Measurements from ENCODE around the gene CRNKL1. TPM values are rescaled to one million over a fixed set of nuclear protein-coding genes. Genes with fewer than 3 reads are reported as not detected.

Gene CRNKL1
- 61.4 and 73.7 TPM in 2 replicates for total RNA-seq (2014; rRNA removed; shearing (Covaris generic))
- polyA plus RNA-seq (2015; cell fraction: cytosol; rRNA removed), result 20.1 and 23.7 TPM in 2 replicates
- 29.5 and 32.0 TPM in 2 replicates for polyA plus RNA-seq (2015; cell fraction: nucleus; rRNA removed)

DNA sequence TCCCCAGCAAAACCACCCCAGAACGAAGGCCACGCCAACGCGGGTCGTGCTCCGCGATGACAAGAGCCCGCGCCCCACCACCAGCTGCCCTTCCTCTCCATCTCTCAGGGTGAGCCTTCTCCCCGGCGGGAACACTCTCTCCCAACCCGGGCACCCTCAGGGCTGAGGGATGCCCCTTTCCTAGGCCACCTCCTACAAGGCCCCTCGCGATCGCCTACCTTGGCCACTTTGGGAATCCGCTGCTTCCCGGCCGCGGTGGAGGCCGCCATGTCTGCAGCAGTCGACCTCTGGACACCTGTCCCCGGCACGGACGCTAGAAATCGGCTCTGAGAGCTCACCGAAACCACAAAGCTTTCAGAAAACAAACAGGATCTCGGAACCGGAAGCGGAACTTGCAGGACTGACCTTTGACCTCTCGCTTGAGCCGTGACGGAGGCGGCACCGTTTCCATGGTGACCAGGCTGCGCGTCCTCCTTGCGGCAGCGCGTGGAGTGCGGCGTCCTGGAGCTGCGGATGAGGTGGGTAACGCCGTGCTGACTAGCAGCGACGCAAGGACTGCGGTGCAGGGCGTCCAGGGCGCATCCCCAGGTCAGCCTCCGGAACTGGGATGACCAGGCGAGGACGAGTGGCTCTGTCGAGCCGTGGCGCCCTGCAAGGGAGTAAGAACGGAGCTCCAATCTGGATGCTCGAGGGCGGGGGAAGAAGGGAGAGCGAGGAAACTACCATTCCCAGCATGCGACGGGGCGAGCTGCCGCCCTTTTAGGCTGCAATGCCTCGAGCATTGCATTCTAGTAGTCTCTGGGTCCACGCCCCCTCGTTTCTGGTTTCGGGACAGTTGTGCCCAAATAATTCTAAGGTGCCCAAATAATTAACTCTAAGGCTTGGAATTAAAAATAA lies at the start of gene CRNKL1, which contains the start of gene CFAP61:
Gene CRNKL1 (minus strand): TSS at position 393 of the 897 bp plus-strand sequence. CDS start 124 bp downstream, at position 269.
Gene CFAP61 (plus strand): TSS at position 459 of the 897 bp plus-strand sequence. CDS start 4,122 bp downstream, outside the sequence.
- DNase-seq (ENCODE audit: low read depth, low spot score), result peak; percentile 97
- in situ Hi-C loops (cut with HindIII; ENCODE audit: low pct_unique_long_range_greater_than_20kb, low sequenced_read_pairs), result no loop called here

DNA sequence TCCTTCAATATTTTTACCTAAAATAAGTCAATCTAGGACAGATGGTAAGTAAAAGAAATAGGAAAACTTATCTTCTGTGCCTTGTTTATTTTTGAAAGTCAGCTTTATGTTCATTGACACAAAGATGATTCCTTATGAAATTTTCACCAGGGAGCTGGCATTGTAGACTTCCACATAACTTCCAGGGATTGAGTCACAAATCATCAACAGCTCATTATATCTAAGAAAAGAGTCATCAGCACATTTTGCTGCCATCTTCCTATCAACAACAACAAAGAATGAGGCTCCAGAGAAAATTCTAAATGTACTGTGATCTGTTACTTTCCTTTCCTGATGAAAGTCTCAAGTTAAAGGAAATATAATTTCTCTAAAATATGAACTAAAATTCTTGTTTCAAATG lies 48.6 kb upstream of the CRNKL1 start:
- in situ Hi-C loops (cut with HindIII; ENCODE audit: low pct_unique_long_range_greater_than_20kb, low sequenced_read_pairs), result no loop called here
- DNase-seq (ENCODE audit: low read depth, low spot score), result no peak

DNA sequence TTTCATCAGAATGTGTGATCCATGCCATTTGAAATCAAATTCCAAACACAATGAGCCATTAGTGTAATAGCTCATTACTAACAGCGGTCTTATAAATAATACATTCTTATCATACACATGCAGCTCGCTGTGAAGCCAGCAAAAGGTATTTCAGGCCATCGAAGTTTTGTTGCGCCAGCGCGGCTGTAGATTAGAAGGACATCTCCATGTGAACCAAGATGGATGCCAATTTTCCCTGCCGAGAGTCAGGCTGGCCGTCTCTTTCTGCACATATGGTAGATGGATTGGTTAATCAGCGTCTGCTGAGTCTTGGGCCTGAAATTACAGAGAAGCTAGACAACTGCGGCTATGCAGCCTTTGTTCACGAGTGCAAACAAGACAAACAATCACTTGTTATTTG lies 44.2 kb upstream of the CRNKL1 start:
- in situ Hi-C loops (cut with HindIII; ENCODE audit: low pct_unique_long_range_greater_than_20kb, low sequenced_read_pairs), result no loop called here
- DNase-seq (ENCODE audit: low read depth, low spot score), result no peak

DNA sequence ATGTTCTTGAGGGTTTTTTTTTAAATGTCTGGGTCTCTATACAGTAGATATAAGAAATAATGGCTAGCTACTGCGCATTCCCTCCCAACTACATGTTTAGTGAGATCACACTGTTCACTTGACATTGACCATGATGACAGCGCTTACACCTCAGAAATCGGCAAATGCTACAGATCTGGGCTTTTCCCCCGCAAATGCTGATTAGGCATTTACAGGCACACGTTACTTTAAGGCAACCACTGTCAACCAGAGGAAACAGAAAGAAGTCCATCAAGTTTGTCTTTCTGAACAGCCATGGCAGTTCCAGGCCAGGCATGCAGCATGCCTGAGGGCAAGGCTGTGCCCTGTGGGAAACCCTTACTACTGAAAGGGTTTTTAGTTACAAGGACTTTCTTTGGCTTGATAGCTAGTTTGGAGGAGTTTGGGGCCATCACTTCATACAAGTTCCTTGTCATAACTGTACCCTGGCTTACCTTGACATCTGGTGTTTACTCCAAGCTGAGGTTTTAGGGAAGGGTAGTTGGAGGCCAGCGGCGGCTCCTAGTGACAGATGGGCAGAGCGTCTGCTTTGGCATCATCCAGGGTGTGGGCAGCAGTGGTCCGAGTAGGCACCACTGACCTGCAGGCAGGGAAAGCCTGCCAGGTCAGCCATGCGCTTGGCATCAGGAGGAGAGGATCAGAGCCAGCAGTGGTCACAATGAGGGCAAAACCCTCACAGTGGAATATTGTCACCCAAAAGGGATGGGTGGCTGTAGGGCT lies 43.0 kb upstream of the CRNKL1 start:
- DNase-seq (ENCODE audit: low read depth, low spot score), result no peak
- in situ Hi-C loops (cut with HindIII; ENCODE audit: low pct_unique_long_range_greater_than_20kb, low sequenced_read_pairs), result no loop called here

DNA sequence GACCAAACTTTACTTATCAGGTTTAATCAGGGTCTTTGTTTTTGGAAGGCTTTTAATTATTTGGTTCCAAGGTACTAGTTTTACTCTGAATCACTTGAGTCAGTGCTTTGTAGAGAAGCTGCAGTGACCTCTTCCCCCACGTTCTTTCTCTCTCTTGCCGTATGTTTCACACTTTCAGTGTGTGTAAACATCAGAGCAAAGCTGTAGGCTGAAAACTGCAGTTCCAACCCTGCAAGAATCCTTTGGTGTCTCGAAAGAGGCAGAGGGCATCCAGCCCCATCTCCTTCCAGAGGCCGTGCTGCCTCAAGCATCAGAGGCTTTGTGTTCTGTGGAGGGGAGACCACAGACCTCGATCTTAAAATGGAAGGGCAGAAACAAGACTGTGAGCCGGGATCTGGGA lies 42.1 kb upstream of the CRNKL1 start:
- in situ Hi-C loops (cut with HindIII; ENCODE audit: low pct_unique_long_range_greater_than_20kb, low sequenced_read_pairs), result no loop called here
- DNase-seq (ENCODE audit: low read depth, low spot score), result no peak

DNA sequence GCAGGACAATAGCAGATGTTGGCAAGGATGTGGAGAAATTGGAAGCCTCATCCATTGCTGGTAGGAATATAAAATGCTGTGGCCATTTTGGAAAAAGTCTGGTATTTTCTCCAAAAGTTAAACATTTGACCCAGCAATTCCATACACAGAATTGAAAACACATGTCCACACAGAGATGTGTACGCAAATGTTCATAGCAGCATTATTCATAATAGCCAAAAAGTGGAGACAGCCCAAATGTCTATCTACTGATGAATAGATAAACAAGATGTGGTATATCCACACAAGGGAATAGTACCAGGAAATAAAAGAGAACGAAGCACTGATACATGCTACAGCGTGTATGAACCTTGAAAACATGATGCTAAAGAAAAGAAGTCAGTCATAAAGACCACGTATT lies 40.6 kb upstream of the CRNKL1 start:
- in situ Hi-C loops (cut with HindIII; ENCODE audit: low pct_unique_long_range_greater_than_20kb, low sequenced_read_pairs), result no loop called here
- DNase-seq (ENCODE audit: low read depth, low spot score), result no peak

DNA sequence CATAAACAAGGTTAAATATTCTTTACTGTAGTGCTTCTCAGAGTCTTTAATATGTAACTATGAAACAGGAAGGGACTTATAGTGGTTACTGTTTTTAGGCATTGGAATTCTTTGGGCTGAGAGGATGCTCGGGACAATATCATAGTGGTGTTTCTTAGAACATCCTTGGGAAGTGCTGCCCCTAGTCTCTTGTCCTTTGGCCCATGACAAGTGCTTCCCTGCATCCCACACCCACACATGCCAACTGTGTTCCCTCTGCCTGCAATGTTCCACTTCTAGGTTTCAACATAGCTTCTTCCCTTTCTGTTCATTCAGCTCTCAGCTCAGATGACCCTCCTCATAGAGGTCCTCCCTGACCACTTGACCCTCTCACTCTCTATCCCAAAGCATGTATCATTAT lies 37.7 kb upstream of the CRNKL1 start:
- in situ Hi-C loops (cut with HindIII; ENCODE audit: low pct_unique_long_range_greater_than_20kb, low sequenced_read_pairs), result no loop called here
- DNase-seq (ENCODE audit: low read depth, low spot score), result no peak

DNA sequence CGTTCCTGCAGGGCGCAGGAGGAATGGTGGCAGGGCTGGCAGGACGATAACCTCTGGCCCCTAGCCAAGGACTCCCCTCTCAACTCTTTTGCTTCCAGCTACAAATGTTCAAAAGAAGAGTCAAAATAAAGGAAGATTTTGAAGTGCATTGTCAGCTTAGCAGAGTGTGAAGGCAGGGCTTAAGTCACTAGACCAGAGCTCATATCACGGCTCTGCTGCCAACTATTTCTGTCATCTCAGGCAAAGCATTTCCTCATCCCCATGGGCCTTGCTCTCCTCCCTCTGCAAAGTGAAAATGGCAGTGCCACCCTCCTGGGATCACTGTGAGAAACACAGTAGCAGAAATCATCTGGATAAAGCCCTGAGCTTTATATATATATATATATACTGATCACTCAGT lies 36.8 kb upstream of the CRNKL1 start:
- in situ Hi-C loops (cut with HindIII; ENCODE audit: low pct_unique_long_range_greater_than_20kb, low sequenced_read_pairs), result no loop called here
- DNase-seq (ENCODE audit: low read depth, low spot score), result no peak

DNA sequence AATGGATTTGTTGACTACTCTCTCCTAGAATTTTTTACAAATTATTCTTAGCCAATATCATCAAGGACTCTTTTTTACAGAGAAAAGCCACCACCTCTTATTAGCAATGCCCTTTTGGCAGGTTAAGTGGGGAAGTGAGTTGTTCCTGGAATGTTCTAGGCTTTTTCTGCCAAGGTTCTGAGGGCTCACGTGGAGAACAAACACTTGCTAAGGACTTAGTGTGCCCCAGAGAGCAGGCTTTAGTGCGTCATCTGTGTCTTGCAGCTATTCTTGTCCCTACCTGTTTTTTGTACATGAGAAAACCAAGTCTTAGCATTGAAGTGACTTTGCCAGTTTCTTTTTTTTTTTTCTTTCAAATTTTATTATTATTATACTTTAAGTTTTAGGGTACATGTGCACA lies 33.5 kb upstream of the CRNKL1 start:
- peak; percentile 38 for DNase-seq (ENCODE audit: low read depth, low spot score)
- in situ Hi-C loops (cut with HindIII; ENCODE audit: low pct_unique_long_range_greater_than_20kb, low sequenced_read_pairs), result no loop called here

DNA sequence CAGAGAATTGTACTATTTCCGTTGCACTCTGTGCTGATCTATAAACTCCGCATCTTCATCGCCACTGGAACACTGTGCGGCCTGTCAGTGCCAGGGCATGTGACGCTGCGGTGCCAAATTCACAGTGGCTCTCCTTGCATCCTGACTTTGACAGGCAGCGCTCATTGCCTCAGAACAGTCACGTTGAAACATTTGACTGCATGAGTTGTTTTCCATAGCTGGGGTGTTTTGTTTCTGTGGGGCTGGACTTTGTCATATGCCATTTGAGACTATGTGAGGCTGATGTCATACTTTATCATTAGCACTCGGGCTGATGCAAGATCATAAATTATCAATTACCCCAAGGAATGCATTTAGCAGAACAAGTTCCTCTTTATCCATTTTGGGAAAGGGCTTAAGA lies 32.8 kb upstream of the CRNKL1 start:
- in situ Hi-C loops (cut with HindIII; ENCODE audit: low pct_unique_long_range_greater_than_20kb, low sequenced_read_pairs), result no loop called here
- DNase-seq (ENCODE audit: low read depth, low spot score), result peak; percentile 99

DNA sequence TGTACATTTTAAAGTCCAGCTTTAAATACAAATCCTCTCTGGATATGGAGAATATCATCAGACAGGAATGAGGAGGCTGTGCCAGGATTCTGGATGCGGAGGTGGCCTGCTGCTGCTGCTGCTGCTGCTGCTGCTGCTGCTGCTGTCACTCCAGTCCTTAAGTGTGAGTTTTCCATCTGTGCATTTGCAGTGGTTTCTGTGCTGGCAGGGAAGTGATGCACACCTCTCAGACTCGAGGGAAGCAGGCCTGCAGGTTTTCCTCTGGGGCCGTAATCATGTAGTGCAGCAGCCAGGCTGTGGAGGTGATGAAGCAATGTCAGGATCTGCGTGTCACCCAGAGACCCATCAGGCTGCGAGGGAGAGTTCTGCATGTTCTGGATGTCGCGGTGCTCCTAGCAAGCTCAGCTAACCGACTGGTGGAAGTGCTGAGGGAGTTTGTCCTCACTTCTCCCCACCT lies 32.1 kb upstream of the CRNKL1 start:
- in situ Hi-C loops (cut with HindIII; ENCODE audit: low pct_unique_long_range_greater_than_20kb, low sequenced_read_pairs), result no loop called here
- DNase-seq (ENCODE audit: low read depth, low spot score), result no peak

DNA sequence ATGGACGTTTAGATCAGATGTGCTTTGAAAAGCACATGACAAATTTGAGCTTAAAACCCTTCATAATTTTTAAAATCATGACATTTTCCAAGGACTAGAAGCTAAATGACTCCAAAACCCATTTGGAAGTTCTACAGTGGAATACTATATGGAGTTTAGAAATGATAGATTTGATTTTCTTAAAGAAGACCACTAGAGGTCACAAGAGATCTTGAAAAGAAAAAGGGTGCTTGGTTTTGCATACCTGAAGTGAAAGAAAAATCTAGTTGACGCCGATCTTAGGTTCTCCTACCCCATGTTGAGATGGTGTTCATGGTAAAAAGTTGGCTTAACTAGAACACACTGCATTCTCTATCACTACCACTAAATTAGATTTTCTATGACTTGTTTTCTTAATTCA lies 31.5 kb upstream of the CRNKL1 start:
- DNase-seq (ENCODE audit: low read depth, low spot score), result peak; percentile 80

DNA sequence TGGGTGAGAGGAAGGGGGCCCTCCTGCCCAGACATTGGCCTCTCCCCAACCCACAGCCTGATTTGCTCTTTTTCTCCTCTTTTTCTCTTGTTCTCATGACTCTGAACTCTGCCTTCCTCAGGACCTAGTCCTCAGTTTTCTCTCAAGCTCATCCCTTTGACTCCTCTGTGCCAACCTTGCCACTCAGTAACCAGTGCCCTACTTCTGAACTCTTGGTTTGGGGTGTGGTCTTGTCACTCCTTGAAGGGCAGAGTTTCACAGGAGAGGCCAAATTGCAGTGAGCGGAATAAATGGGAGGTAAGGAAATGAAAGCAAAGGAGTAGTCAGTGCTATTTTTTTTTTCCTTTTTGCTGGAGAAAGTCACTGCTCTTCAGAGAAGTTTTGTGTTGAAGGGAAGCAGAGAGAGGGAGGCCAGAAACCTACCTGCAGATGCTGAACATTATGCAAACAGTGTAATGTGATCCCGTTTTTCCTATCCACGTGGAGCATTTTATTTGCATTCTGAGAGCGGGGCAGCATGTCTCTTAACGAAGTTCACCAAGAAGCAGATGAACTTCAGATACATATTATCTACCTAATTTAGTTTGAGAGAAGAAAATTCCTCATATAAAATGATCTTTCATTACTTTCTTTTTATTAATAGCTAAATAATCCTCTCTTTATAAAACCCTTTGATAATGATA lies 27.0 kb upstream of the CRNKL1 start:
- in situ Hi-C loops (cut with HindIII; ENCODE audit: low pct_unique_long_range_greater_than_20kb, low sequenced_read_pairs), result no loop called here

More for the DNA sequence above, 31.5 kb upstream of the CRNKL1 start:
- in situ Hi-C loops (cut with HindIII; ENCODE audit: low pct_unique_long_range_greater_than_20kb, low sequenced_read_pairs), result no loop called here

DNA sequence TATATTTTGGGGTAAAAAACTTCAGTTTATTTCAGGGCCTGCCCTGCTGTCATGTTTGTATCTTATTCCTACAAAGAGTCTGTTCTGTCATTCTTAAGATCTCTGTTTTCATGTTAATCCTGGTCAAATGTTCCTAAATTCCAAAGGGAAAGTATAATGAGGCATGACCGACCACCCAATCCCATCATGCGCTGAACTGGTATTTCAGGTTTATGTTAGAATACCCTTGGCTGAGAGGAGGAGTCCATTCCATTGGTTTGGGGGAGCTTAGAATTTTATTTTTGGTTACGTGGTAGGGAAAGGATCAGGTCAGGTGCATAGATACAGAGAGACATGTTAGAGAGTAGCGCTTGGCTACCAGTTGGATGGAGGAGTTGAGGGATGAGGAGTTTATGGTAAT lies 25.8 kb upstream of the CRNKL1 start:
- in situ Hi-C loops (cut with HindIII; ENCODE audit: low pct_unique_long_range_greater_than_20kb, low sequenced_read_pairs), result no loop called here

More for the DNA sequence above, 27.0 kb upstream of the CRNKL1 start:
- no peak for DNase-seq (ENCODE audit: low read depth, low spot score)

DNA sequence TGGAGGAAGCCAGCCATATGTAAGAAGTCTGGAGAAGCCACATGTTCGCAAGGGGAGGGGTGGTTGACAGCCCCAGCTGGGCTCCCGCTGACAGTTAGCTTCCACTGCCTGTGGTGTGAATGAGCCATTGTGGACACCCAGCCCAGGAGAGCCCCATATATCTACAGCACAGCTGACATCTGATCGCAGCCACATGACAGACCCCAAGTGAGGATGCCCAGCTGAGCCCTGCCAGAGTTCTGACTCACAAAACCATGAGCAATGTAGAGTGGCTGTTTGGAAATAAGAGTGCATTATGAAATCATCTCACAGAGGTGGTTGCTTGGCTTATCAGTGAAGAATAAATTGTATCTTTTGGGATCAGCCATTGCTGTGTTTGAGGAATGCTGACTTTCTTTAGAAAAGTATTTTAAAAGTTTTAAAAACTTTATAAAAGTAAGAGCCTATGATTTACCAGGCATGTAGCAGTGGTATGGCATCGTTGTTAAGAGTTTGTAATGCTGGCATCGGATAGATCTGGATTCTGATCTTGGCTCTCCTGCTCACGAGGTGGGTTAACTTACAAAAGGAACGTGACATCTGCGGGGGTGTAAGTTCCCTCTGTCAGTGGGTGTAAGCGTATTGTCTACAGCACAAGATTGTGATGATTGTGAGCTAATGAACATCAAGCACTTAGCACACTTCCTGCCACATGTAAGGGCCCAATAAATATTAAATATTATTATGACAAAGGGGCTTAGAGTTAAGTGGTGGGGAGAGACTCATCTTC lies 24.2 kb upstream of the CRNKL1 start:
- in situ Hi-C loops (cut with HindIII; ENCODE audit: low pct_unique_long_range_greater_than_20kb, low sequenced_read_pairs), result no loop called here
- DNase-seq (ENCODE audit: low read depth, low spot score), result peak; percentile 99

More for the DNA sequence above, 25.8 kb upstream of the CRNKL1 start:
- no peak for DNase-seq (ENCODE audit: low read depth, low spot score)

DNA sequence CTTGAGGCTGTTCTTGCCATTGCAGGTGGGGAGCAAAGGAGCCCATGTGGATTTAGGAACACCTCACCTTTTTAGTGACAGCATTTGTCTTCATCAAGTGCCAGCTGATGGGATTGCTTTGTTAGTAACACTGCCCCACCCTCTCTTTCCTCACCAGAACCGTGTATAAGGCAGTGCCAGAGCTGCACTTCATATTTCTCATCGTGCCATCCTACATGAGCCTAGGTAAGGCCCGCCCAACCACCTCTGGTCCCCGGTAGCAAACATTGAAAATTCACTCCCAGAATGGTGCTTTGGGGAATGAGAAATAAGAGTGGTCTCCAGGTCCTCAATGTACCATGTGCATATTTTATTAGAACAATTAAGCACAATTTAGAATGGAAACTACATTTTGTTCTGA lies 22.8 kb upstream of the CRNKL1 start:
- in situ Hi-C loops (cut with HindIII; ENCODE audit: low pct_unique_long_range_greater_than_20kb, low sequenced_read_pairs), result no loop called here
- no peak for DNase-seq (ENCODE audit: low read depth, low spot score)

DNA sequence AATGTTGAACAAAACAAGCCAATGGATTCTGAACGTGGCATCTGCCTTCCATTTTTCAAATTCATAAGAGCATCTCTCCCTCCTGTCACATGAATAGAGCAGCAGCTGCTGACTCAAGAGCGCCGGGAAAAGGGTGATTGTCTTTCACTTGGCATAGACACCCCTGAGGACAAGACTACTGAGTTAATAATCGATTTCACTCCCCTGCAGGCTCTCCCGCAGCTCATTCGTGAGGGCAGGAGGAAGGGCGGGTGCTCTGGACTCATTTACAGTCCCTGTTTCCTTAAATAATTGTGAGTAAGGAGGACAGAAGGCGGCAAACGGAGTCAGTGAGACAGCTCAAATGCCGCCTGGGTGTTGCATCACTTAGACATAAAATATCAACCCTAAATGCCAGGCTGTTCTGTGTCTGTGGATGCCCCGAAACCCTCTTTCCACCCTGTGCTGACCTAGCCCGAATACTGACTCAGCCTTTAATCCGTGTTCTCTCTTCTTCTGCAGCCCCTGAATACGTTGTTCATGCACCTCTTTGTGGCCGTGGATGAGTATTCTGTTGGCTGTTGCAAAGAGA lies 21.6 kb upstream of the CRNKL1 start:
- in situ Hi-C loops (cut with HindIII; ENCODE audit: low pct_unique_long_range_greater_than_20kb, low sequenced_read_pairs), result no loop called here
- DNase-seq (ENCODE audit: low read depth, low spot score), result peak; percentile 70
